ENCODE data around the gene GPC5.
"Not testable (repeated sequence)": the region's sequence is repeated elsewhere in the genome, so short reads cannot be mapped to it uniquely, and the experiment has no call there.

The GPC5 gene

DNA sequence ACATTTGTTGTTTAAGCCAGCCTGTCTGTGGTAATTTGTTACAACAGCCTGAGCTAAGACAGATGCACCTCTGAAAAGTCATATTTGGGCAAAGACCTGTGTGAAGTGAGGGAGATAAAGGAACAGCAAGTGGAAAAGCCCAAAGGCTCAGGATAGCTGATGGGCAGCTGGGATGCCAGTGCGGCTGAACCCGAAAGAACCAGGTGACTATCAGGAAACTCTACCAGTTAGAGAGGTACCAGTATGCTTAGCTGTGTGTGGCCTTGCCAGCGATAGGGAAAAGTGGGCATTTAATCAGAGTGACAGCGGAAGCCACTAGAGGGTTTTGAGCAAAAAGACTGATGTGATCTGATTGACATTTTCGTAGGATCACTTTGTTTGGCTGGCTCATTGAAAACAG, 1063.4 kb downstream of the GPC5 start:
- DNase-seq (ENCODE audit: low read depth) = no peak

DNA sequence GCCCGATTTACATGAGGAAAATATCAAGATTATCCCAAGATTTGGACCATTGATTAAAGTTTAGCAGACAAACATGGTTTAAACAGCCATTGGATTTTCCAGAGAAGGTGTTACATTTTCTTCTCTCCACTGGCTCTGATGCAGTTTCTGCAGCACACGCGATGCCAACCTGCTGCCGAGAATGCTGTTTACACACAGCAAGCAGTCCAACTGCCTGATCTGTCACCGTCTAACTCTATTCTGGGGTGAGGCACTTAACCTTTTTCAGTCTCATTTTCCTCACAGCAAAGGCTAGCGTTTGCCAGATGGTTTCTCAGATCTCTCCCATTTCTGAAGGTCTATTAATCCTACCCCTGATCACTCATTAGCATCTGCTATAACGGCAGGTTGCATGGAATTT, 1064.7 kb downstream of the GPC5 start:
- no peak for DNase-seq (ENCODE audit: low read depth)

- no peak for DNase-seq (ENCODE audit: low read depth)
These were observed 1075.5 kb downstream of the GPC5 start for GRCh38 chr13:92473765-92474475.

DNA sequence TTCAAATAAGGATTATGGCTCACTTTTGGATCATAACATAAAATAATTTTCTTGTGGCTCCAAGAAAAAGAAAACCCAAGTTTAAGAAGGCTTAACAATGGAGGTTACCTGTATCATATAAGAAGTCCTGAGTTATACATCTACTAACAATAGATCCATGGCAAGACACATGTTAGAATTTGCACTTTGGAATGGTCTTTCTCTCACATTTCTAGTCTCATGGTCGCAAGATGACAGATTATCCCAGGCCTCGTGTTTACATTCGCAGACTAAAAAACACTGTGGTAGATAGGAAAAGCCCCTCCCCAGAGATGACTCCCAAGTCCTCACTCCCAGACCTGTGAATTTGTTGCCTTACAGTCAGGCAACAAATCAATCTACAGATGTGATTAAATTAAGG, 1082.0 kb downstream of the GPC5 start:
- DNase-seq (ENCODE audit: low read depth) = no peak

DNA sequence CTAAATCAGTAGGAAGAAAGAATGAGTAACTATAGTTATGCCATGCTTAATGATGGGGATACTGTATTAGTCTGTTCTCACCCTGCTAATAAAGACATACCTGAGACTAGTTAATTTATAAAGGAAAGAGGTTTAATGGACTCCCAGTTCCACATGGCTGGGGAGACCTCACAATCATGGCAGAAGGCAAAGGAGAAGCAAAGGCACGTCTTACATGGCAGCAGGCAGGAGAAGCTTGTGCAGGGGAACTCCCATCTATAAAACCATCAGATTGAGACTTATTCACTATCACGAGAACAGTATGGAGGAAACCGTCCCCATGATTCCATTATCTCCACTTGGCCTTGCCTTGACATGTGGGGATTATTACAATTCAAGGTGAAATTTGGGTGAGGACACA, 1084.4 kb downstream of the GPC5 start:
- DNase-seq (ENCODE audit: low read depth) = not testable (repeated sequence)

DNA sequence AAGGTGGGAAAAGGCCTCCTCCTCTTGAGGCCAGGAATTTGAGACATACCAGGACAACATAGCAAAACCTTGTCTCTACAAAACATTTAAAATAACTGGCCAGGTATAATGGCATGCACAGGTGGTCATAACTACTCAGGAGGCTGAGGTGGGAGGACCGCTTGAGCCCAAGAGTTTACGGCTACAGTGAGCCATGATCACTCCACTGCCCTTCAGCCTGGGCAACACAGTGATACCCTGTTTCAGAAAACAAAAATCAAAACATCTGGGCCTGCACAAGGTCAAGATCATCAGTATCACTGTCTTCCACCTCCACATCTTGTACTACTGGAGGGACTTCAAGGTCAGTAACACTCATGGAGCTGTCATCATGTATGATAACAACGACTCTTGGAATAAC, 1085.5 kb downstream of the GPC5 start:
- DNase-seq (ENCODE audit: low read depth) = no peak

DNA sequence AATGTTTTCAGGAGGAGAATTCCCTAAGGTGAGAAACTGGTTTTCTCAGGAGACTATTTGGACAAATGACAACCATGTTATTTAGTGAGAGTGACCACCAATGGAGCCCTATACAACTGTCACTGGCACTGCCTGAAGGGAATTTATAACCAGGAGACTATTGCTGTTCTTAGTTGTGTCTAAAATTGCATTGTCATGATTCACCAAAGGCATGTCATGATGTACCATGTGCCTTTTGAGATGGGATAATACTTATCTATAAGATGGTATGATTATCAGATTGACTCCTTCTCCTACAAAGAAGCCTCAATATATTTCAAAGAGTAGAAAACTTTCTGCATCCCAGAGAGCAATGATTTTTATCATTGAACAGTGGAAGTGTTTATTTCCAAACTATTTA, 1088.8 kb downstream of the GPC5 start:
- DNase-seq (ENCODE audit: low read depth) = no peak

GRCh38 chr13:92488249-92488852, 1089.9 kb downstream of the GPC5 start:
- DNase-seq (ENCODE audit: low read depth) = no peak

- no peak for DNase-seq (ENCODE audit: low read depth)
These were observed 1093.4 kb downstream of the GPC5 start for GRCh38 chr13:92491839-92492238.

GRCh38 chr13:92494915-92495314, 1096.5 kb downstream of the GPC5 start:
- no peak for DNase-seq (ENCODE audit: low read depth)

- DNase-seq (ENCODE audit: low read depth) = no peak
These were observed 1101.8 kb downstream of the GPC5 start for GRCh38 chr13:92500192-92500591.

DNA sequence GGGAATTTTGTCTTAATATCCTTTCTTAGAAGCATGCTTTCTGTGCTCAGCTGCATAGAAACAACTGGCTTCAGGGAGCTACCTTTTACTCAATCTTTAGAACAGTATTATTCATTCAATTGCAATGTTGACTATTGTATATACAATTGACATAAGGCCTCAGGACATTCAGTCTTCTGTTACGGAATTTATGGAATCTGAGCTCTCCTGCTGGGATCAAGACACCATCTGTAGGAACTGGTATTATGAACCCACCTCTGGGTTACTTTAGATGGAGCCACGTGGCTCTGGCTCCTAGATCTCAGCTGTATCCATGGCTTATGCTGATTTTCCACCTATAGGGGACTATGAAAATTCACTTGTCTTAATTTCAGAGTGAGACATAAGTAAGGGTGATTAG, 1112.0 kb downstream of the GPC5 start:
- no peak for DNase-seq (ENCODE audit: low read depth)

DNA sequence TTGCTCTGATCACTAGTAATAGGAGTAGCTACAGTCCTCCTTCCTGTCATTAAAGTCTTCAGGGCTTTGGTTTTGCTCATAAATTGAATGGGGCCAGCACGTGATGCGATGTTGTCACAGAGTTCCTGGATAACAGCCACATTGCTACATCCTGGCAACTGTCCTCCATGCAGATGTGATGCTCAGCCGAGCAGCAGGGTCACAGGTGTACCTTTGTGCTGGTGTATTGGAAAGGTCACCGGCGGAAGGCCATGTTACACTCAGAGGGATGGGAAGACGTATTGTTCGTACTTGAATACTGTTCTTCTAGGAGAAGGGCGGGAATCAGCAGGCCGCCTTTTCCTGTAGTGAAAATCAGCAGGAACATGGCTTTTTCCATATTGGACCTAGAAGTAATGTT, 1114.4 kb downstream of the GPC5 start:
- DNase-seq (ENCODE audit: low read depth) = no peak

DNA sequence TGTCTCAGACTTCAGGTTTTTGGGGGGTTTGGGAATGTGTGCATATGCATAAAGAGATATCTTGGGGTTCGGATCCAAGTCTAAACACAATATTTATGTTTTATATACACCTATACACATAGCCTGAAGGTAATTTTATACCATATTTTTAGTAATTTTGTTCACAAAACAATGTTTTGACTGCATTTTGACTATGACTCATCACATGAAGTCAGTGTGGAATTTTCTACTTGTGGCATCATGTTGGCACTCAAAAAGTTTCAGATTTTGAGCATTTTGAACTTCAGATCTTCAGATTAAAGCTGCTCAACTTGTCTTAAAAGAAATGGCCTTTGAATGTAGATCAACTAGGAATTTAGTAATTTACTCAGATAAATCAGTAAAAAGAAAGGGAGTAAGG, 1115.3 kb downstream of the GPC5 start:
- no peak for DNase-seq (ENCODE audit: low read depth)

GRCh38 chr13:92514420-92515125, 1116.2 kb downstream of the GPC5 start:
- DNase-seq (ENCODE audit: low read depth) = no peak

GRCh38 chr13:92516878-92517277, 1118.5 kb downstream of the GPC5 start:
- DNase-seq (ENCODE audit: low read depth) = not testable (repeated sequence)

- DNase-seq (ENCODE audit: low read depth) = not testable (repeated sequence)
These were observed 1120.2 kb downstream of the GPC5 start for GRCh38 chr13:92518622-92519021.

DNA sequence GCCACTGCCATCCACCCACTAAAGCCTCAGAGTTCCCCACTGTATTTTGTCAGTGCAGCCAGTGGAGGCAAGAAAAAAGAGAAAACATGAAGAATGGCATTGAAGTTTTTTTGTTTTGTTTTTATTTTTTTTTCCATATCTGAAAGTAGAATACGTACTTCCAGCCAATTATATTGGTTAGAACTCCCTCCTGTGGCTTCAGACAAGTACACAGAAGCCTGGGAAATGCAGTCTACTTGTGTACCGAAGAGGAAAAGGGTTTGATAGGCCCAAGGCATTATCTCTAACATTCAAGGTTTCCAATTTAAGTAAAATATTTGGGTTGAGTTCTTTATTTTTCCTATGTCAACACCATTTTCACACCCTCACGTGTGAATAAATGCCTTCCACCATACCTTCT, 1131.9 kb downstream of the GPC5 start:
- DNase-seq (ENCODE audit: low read depth) = no peak

DNA sequence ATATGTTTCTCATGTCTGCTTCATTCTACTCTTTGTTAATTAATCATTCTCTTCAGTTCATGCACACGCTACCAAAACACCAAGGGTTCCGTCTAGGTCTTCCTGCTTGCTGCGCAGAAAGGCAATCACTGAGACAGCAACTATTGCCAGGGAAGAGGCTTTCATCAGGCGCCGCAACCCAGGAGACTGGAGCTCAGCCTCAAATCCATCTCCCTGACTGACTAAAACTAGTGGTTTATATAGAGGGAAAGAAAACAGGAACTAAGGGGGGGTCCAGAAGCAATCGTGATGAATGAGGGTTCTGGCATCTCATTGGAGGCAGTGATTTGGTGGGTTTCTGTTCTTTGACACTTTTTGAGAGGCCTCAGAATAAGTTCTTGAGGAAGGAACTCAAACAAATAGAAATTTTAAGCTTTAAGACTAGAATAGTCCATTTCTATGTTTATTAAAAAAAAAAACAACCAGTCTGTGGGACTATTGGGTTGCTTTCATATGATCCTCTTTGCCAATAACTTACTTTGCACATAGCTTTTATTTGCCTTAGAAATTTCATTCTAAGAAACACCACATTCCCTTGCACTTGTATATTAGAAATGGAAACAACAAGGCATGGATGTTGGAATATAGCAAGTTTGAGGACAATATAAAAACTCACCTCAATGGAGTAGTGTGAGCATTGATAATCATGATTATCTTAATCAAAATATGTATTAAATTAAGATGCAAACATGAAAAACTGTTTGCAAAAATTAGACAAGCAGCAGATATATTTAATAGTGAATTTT, 1137.0 kb downstream of the GPC5 start:
- no peak for DNase-seq (ENCODE audit: low read depth)

GRCh38 chr13:92537471-92537870, 1139.0 kb downstream of the GPC5 start:
- DNase-seq (ENCODE audit: low read depth) = no peak

- no peak for DNase-seq (ENCODE audit: low read depth)
These were observed 1139.7 kb downstream of the GPC5 start for GRCh38 chr13:92538164-92538563.

DNA sequence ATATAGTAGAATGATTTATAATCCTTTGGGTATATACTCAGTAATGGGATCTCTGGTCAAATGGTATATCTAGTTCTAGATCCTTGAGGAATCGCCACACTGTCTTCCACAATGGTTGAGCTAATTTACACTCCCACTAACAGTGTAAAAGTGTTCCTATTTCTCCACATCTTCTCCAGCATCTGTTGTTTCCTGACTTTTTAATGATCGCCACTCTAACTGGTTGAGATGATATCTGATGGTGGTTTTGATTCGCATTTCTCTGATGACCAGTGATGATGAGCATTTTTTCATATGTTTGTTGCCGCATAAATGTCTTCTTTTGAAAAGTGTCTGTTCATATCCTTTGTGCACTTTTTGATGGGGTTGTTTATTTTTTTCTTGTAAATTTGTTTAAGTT, 1140.7 kb downstream of the GPC5 start:
- not testable (repeated sequence) for DNase-seq (ENCODE audit: low read depth)

- no peak for DNase-seq (ENCODE audit: low read depth)
These were observed 1148.8 kb downstream of the GPC5 start for GRCh38 chr13:92547266-92547665.
